ENCODE measurements around the gene TMEM272. TPM values are rescaled to one million over a fixed set of nuclear protein-coding genes. Genes with fewer than 3 reads are reported as not detected.

Gene TMEM272
- total and polyA plus RNA-seq, 2 of the 13 experiments (the other 11 are each of a cell fraction or from before 2014, with no cell fraction given) = 0.37 to 0.62 TPM

- TF ChIP-seq, protein P1, sequence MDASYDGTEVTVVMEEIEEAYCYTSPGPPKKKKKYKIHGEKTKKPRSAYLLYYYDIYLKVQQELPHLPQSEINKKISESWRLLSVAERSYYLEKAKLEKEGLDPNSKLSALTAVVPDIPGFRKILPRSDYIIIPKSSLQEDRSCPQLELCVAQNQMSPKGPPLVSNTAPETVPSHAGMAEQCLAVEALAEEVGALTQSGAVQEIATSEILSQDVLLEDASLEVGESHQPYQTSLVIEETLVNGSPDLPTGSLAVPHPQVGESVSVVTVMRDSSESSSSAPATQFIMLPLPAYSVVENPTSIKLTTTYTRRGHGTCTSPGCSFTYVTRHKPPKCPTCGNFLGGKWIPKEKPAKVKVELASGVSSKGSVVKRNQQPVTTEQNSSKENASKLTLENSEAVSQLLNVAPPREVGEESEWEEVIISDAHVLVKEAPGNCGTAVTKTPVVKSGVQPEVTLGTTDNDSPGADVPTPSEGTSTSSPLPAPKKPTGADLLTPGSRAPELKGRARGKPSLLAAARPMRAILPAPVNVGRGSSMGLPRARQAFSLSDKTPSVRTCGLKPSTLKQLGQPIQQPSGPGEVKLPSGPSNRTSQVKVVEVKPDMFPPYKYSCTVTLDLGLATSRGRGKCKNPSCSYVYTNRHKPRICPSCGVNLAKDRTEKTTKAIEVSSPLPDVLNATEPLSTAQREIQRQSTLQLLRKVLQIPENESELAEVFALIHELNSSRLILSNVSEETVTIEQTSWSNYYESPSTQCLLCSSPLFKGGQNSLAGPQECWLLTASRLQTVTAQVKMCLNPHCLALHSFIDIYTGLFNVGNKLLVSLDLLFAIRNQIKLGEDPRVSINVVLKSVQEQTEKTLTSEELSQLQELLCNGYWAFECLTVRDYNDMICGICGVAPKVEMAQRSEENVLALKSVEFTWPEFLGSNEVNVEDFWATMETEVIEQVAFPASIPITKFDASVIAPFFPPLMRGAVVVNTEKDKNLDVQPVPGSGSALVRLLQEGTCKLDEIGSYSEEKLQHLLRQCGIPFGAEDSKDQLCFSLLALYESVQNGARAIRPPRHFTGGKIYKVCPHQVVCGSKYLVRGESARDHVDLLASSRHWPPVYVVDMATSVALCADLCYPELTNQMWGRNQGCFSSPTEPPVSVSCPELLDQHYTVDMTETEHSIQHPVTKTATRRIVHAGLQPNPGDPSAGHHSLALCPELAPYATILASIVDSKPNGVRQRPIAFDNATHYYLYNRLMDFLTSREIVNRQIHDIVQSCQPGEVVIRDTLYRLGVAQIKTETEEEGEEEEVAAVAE (CRISPR knock-in tag; IDR thresholded peaks at IDR 0.05; ENCODE audit: borderline replicate concordance) = no peak
- TF ChIP-seq, protein P2, sequence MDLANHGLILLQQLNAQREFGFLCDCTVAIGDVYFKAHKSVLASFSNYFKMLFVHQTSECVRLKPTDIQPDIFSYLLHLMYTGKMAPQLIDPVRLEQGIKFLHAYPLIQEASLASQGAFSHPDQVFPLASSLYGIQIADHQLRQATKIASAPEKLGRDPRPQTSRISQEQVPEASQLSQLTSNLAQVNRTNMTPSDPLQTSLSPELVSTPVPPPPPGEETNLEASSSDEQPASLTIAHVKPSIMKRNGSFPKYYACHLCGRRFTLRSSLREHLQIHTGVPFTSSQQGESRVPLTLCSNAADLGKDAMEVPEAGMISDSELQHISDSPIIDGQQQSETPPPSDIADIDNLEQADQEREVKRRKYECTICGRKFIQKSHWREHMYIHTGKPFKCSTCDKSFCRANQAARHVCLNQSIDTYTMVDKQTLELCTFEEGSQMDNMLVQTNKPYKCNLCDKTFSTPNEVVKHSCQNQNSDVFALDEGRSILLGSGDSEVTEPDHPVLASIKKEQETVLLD (CRISPR knock-in tag; IDR thresholded peaks at IDR 0.05; ENCODE audit: low read depth) = no peak
- TF ChIP-seq, protein P3, sequence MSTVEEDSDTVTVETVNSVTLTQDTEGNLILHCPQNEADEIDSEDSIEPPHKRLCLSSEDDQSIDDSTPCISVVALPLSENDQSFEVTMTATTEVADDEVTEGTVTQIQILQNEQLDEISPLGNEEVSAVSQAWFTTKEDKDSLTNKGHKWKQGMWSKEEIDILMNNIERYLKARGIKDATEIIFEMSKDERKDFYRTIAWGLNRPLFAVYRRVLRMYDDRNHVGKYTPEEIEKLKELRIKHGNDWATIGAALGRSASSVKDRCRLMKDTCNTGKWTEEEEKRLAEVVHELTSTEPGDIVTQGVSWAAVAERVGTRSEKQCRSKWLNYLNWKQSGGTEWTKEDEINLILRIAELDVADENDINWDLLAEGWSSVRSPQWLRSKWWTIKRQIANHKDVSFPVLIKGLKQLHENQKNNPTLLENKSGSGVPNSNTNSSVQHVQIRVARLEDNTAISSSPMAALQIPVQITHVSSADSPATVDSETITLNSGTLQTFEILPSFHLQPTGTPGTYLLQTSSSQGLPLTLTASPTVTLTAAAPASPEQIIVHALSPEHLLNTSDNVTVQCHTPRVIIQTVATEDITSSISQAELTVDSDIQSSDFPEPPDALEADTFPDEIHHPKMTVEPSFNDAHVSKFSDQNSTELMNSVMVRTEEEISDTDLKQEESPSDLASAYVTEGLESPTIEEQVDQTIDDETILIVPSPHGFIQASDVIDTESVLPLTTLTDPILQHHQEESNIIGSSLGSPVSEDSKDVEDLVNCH (CRISPR knock-in tag; IDR thresholded peaks at IDR 0.05) = no peak
- TF ChIP-seq GRHL1 (CRISPR knock-in tag; conservative IDR thresholded peaks at IDR 0.05) (no peak), FOXJ3 (CRISPR knock-in tag; IDR thresholded peaks at IDR 0.05; ENCODE audit: borderline replicate concordance) (no peak), NR3C1 (CRISPR knock-in tag; IDR thresholded peaks at IDR 0.05) (no peak), XRCC5 (optimal IDR thresholded peaks at IDR 0.05; ENCODE audit: low read length) (peak; percentile 34)
- TF ChIP-seq, protein P4, sequence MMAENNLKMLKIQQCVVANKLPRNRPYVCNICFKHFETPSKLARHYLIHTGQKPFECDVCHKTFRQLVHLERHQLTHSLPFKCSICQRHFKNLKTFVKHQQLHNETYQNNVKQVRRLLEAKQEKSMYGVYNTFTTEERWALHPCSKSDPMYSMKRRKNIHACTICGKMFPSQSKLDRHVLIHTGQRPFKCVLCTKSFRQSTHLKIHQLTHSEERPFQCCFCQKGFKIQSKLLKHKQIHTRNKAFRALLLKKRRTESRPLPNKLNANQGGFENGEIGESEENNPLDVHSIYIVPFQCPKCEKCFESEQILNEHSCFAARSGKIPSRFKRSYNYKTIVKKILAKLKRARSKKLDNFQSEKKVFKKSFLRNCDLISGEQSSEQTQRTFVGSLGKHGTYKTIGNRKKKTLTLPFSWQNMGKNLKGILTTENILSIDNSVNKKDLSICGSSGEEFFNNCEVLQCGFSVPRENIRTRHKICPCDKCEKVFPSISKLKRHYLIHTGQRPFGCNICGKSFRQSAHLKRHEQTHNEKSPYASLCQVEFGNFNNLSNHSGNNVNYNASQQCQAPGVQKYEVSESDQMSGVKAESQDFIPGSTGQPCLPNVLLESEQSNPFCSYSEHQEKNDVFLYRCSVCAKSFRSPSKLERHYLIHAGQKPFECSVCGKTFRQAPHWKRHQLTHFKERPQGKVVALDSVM (CRISPR knock-in tag; IDR thresholded peaks at IDR 0.05) = no peak
- TF ChIP-seq, protein P5, sequence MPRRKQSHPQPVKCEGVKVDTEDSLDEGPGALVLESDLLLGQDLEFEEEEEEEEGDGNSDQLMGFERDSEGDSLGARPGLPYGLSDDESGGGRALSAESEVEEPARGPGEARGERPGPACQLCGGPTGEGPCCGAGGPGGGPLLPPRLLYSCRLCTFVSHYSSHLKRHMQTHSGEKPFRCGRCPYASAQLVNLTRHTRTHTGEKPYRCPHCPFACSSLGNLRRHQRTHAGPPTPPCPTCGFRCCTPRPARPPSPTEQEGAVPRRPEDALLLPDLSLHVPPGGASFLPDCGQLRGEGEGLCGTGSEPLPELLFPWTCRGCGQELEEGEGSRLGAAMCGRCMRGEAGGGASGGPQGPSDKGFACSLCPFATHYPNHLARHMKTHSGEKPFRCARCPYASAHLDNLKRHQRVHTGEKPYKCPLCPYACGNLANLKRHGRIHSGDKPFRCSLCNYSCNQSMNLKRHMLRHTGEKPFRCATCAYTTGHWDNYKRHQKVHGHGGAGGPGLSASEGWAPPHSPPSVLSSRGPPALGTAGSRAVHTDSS (CRISPR knock-in tag; conservative IDR thresholded peaks at IDR 0.05) = no peak
These were observed 4.4 kb upstream of the TMEM272 start (continued) for GRCh38 chr13:51849145-51850101.

Measured in HepG2 (cell line).